Choroid plexus epithelial cell (primary cell): Measurements from ENCODE around the gene RASD2.

ENCODE experiments used
- DNase-seq: peaks from one replicate; pipeline ENCODE4 v3.0.0-alpha.2; 2010; ENCODE audit warnings: low read depth
- H3K4me3 ChIP-seq: 2 replicates; pipeline ENCODE4 v1.5.1; 2011; ENCODE audit warnings: low read depth, mild to moderate bottlenecking, control low read depth, low read length, moderate library complexity
- CTCF ChIP-seq: conservative IDR thresholded peaks from 2 replicates; pipeline ENCODE4 v1.5.1; 2011; ENCODE audit warnings: low read depth, mild to moderate bottlenecking, control low read depth, inconsistent platforms, low read length, moderate library complexity

The RASD2 gene

DNA sequence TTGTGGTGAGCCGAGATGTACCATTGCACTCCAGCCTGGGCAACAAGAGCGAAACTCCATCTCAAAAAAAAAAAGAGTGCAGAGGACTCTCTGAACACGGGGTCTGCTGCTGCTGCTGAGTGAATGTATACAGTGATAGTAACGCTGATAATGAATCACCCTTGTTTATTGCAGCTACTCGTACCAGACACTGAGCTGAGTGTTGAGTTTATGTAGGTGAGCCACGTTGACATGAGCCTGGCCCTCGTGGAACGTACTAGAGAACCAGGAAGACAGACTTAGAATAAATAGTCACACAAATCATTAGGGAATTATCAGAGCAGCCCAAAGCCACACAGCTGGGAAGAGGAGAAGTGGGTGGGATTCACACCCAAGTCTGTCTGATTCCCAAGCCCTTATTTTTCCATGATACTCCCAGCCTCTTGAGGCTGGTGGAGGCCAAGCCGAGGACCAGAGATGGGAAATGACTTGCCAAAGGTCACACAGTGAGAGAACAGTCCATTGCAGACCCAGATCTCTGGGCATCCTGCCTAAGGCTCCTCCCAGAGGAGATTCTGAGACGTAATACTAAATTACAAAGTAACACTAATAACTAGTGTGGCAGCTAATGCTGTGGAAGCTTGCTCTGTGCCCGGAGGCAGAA, 41.7 kb downstream of the RASD2 start:
- TF ChIP-seq CTCF: no peak
- DNase-seq: no peak
- H3K4me3 ChIP-seq: no peak overlapping the region

- no peak overlapping the region for H3K4me3 ChIP-seq
- peak; percentile 77 for DNase-seq
Measured at GRCh38 chr22:35582861-35583670, 42.4 kb downstream of the RASD2 start.

GRCh38 chr22:35586771-35587170, 46.1 kb downstream of the RASD2 start:
- H3K4me3 ChIP-seq: no peak overlapping the region
- TF ChIP-seq CTCF: no peak
- DNase-seq: no peak

More at GRCh38 chr22:35582861-35583670, 42.4 kb downstream of the RASD2 start:
- peak; percentile 95 for TF ChIP-seq CTCF

DNA sequence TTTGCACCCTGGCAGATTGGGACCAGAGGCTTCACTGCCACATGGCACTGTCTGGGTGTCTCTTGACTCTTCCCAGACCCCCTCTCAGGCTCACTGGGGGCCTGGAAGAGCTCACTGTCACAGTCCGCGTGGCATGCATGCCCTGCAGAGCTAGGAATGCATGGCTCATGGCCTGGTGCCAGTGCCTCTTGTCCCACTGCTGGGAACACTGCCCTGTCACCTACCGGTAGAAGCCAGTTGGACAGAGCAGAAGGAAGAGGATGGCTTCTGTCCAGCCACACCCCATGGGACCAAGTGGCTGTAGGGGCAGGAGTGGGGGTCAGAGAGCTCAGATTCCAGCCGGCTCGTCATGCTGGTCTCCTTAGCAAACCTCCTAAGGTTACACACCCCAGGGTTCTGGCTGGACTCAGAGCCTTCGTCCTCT, 46.8 kb downstream of the RASD2 start:
- no peak for TF ChIP-seq CTCF
- H3K4me3 ChIP-seq: no peak overlapping the region
- peak; percentile 9 for DNase-seq

GRCh38 chr22:35587896-35588295, 47.3 kb downstream of the RASD2 start:
- no peak for TF ChIP-seq CTCF
- no peak overlapping the region for H3K4me3 ChIP-seq
- no peak for DNase-seq

DNA sequence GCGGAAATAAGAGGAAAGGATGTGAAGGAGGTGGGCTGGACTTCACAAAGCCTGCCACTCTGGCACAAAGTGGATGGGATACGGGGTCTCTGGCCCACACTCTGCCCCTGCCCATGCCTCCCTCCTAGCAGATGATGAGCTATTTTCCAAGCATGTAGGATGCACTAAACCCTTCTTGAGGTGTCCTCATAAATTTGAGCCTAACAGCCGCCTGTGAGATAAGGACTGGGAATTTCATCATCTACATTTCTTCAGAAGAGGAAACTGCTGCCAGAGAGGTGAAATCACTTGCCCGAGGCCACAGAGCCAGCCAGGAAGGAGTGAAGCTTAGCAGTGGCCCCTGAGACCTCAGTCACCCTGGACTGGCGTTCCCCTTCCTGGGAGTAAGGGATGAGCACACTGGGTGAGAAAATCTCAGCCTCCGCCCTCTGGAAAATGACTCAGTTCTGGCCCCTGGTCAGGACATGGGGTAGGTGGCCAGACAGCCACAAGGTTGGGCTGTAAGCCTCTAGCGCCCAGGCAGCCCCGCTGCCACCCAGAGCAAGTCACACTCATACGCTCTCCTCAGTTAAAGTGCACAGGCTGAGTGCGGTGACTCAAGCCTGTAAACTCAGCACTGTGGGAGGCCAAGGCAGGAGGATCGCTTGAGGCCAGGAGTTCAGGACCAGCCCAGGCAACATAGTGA, 48.6 kb downstream of the RASD2 start:
- H3K4me3 ChIP-seq: no peak overlapping the region
- peak; percentile 62 for DNase-seq
- no peak for TF ChIP-seq CTCF
